Spleen (tissue), 7 donors: ENCODE data around the gene LCOR.

Source experiments
- POLR2A ChIP-seq, 3 donors: fragments of 450-650 bp; IDR thresholded peaks; one replicate each; pipeline ENCODE4 v1.5.1; 2017; ENCODE audit warnings: antibody characterized with exemption in 3 of 3, mild to moderate bottlenecking in 1 of 3
- POLR2AphosphoS5 ChIP-seq, 3 donors: sonication (generic); formaldehyde crosslinking; IDR thresholded peaks; one replicate each; pipeline ENCODE4 v1.5.1; 2017; ENCODE audit warnings: antibody characterized with exemption in 3 of 3
- TF ChIP-seq, protein P1 (sequence below), 11 experiments: fragments of 200-600 bp in 7 of 11; fragments of 450-650 bp in 4 of 11; sonication (generic) in 4 of 11; IDR thresholded peaks in 8 of 11; conservative IDR thresholded peaks in 3 of 11; 1 replicate in 7 of 11; 2 replicates in 4 of 11; pipeline versions ENCODE4 v1.4.0 to v1.8.0; 2016 to 2021; ENCODE audit warnings: antibody characterized with exemption in 11 of 11, inconsistent platforms in 4 of 11, mild to moderate bottlenecking in 1 of 11
- donor health status: DM: no; HTN: no; CAD: no; lungs with moderate emphysema.
- donor health status: DM: no; HTN: no; CAD: no.
- donor health status: DM: no; HTN: no; CAD: no.

DNA sequence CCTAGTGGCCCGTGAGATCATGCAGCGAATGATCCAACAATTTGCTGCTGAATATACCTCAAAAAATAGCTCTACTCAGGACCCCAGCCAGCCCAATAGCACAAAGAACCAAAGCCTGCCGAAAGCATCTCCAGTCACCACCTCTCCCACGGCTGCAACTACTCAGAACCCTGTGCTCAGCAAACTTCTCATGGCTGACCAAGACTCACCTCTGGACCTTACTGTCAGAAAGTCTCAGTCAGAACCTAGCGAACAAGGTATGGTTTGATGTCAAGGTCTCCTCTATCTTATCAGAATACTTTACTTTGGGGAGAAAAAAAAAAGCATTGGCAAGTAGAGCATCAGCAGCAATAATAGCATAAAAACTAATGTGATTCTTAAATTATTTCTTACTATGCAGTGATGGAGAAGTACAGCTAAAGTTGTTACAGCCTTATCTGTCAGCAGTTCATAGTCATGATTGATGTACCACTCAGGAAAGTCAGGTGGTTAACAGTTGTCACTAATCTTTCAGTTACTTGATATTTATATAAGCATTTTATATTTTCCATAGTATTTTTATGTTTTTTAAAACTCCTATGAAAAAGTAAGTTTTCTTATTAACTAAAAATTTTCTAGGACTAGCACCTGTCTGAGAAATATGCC is 117.1 kb downstream of the LCOR start:
- TF ChIP-seq POLR2A (IDR thresholded peaks at IDR 0.05) (no peak), POLR2AphosphoS5 (IDR thresholded peaks at IDR 0.05) (no peak)
- TF ChIP-seq, protein P1, sequence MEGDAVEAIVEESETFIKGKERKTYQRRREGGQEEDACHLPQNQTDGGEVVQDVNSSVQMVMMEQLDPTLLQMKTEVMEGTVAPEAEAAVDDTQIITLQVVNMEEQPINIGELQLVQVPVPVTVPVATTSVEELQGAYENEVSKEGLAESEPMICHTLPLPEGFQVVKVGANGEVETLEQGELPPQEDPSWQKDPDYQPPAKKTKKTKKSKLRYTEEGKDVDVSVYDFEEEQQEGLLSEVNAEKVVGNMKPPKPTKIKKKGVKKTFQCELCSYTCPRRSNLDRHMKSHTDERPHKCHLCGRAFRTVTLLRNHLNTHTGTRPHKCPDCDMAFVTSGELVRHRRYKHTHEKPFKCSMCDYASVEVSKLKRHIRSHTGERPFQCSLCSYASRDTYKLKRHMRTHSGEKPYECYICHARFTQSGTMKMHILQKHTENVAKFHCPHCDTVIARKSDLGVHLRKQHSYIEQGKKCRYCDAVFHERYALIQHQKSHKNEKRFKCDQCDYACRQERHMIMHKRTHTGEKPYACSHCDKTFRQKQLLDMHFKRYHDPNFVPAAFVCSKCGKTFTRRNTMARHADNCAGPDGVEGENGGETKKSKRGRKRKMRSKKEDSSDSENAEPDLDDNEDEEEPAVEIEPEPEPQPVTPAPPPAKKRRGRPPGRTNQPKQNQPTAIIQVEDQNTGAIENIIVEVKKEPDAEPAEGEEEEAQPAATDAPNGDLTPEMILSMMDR (IDR thresholded peaks at IDR 0.05 in 8 of 11, conservative IDR thresholded peaks at IDR 0.05 in 3 of 11), result no peak
